Muscle of arm (tissue), 12 donors: ENCODE results near the gene SDHA. TPM values are rescaled to one million over a fixed set of nuclear protein-coding genes. Genes with fewer than 3 reads are reported as not detected.
"Not testable (repeated sequence)": the region's sequence is repeated elsewhere in the genome, so short reads cannot be mapped to it uniquely, and the experiment has no call there.

Experiments
- DNase-seq: peaks from one replicate; pipeline ENCODE4 v3.0.0-alpha.2; 2013
- polyA plus RNA-seq, 12 donors: library from polyadenylated mRNA; unstranded; fragments of 120-200 nt; gene quantifications; one replicate each; pipeline ENCODE4 v1.2.1, GENCODE V29; 2013; ENCODE audit not compliant: insufficient read length in 12 of 12

SDHA gene
- polyA plus RNA-seq, 12 donors: 76.2 to 112 (median 92.8) TPM; not detected in 1

DNA sequence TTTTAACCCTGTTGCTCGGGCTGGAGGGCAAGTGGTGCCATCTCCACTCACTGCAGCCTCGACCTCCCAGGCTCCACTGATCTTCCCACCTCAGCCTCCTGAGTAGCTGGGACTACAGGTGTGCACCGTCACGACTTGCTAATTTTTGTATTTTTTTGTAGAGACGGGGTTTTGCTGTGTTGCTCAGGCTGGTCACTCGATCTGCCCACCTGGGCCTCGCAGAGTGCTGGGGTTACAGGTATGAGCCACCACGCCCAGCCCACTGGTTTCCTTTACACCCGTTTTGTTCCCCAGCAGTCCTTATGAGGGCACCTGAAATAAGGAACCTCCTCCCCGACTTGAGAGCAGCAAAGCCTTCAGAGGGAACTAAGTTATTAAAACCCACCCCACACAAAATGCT lies 2.0 kb upstream of the SDHA start:
- not testable (repeated sequence) for DNase-seq

DNA sequence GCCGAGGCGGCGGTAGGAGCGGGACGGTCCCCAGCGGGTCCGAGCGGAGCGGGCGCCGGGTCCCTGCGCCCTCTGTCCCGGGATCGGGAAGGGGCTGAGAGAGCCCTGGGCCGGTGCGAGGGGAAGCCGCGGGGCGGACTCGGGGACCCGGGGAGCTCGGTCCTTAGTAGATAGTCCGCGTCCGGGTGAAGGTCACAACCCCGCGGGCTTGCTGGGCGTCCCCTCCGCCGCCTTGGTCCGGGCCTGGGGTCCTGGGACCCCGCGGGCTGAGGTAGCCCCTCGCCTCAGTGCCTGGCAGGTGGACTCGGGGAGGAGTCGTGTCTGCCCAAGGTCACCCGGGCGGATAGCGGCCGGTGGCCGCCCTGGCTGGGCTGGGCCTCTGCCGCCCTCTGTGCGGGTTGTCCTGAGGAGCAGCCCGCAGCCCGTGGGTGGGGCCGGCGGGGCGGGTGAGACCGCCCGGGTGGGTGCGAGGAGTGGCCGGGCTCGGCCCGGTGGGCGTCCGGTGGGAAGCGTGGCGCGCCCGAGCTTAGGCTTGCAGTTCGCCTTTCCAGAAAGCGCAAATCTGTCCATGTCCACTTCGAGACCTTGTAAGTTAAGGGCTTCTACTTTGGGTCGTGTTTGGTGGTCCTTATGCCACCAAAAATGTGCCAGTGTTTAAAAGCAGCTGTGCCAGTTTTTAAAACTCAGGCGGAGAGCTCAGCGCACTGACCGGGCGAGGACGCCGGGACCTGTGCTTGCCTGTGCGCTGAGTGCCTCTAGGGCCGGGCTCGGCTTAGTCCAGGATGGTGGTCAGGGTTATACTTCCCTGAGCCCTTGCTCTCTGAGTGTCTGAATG lies 554 bp downstream of the SDHA start:
- peak; percentile 15 for DNase-seq

DNA sequence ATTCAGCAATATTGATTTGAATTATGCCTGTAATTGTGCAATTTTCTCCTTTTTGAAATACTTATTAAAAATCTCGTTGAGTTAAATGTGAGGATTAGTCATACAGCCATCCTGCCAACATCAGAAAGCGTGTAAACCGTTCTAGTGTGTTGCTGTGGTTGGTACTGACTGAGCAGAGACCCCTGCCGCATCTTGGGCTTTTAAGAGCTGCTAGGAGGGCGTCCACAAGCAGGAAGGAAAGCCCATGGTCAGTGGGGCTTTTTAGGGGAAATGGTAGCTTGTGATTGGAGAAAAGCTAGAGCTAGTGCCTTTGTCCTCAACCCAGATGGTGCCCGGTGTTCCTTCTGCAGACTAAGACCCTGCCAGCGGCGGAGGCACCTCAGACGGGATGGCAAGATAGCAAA lies 1.3 kb downstream of the SDHA start:
- DNase-seq: no peak

DNA sequence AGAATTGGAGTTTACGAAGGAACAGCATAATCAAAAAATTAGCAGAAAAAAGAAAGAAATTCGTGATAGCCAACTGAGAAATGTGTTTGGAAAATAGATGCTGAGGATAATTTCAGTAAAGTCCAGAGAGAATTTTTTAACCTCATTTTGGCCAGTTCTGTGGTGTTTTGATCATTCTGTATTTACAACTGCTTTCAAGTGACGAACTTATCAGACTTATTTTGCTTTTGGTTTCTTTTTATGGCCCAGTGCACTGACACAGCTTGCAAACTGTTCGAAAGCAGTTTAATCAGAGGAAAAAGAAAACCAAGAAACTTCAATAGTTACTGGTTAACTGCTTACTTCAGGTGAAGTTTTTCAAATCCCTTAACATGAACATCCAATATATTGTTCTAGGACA lies 1.9 kb downstream of the SDHA start:
- DNase-seq: no peak

DNA sequence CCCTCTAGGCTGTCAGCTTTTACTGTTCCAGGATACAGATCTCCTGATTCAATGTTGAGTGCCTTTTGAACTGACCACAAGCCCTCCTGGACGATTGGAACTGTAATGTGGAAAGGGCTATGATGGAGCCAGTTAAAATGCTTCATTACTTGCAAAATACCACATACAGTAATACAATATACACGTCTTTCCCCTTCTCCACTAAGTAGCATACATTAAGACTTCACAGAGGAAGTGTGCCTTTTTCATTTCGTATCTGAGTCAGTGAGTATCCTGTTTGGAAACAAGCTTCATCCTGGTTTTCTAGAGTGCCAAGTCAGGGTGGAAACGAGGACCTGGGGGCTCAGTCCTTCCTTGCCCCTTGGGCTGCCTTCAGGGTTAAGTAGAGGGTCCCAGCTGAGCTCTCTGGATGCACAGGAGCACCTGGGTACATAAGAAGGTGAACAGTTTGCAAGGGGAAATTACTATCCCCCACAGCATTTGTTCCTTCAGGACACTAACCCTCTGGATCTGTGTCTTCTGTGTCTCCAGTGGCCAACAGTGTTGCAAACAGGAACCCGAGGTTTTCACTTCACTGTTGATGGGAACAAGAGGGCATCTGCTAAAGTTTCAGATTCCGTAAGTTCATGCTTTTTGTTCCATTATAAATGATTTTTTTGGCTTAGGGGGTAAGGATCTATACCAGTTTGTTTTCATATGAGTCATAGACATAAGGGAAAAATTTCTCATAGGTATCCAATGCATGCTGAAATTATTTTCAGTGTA lies 5.0 kb downstream of the SDHA start:
- not testable (repeated sequence) for DNase-seq

DNA sequence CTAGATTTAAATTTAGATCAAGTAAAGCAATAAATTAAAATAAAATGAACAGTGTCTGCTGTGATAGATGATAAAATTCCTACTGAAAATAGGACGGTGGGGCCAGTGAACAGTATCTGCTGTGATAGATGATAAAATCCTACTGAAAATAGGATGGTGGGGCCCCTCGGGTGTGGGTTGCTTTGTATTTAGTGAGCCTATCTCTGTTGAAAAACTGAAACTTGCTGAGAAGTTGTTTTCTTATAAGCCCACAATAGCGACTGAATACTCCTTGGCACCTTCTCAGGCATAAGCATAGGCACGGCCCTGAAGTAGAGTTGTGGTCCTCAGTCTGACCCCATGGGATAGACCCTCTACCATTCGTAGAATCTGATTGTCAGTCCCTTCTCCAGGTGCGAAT lies 5.7 kb downstream of the SDHA start:
- no peak for DNase-seq

DNA sequence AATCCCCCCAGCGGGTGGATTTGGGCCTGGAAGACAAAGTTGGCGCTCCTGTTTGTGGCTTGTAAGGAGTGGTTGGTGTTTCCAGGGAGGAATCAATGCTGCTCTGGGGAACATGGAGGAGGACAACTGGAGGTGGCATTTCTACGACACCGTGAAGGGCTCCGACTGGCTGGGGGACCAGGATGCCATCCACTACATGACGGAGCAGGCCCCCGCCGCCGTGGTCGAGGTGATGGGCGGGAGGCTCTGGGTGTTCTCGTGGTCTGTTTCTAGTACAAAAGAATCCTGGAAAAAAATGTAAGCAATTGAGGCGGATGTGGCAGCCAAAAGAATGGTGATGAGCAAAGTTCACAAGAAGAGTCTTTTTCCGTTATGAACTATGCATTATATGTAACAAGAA lies 7.2 kb downstream of the SDHA start:
- DNase-seq: no peak

DNA sequence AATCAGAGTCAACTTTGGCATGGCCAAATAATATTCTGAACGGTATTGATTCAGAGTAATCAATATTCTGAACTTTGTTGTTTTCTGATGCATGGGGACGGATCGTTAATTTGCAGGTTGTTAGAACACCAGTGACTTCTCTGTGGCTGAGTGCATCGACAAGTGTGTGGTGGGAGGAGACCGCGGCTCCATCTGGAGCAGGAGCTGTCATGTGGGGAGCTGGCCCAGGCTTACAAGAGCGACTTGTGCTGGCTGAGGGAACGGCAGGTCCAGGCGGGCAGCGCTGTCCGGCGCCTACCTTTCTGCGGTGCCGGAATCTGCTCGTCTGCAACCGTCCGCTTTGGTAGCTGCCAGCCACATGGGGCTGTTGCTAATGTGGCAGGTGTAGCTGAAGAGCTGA lies 9.3 kb downstream of the SDHA start:
- not testable (repeated sequence) for DNase-seq

DNA sequence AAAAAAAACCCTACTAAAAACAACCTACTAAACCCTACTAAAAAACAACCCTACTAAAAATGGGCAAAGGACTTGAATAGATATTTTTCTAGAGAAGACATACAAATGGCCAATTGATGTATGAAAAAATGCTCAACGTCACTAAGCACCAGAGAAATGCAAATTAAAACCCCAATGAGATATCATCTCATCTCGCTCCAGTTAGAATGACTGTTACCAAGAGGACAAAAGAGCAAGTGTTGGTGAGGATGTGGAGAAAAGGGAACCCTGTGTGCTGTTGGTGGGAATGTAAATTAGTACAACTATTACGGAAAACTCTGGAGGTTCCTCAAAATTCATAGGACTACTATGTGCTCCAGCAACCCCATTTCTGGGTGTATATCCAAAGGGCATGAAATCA lies 10.8 kb downstream of the SDHA start:
- no peak for DNase-seq

DNA sequence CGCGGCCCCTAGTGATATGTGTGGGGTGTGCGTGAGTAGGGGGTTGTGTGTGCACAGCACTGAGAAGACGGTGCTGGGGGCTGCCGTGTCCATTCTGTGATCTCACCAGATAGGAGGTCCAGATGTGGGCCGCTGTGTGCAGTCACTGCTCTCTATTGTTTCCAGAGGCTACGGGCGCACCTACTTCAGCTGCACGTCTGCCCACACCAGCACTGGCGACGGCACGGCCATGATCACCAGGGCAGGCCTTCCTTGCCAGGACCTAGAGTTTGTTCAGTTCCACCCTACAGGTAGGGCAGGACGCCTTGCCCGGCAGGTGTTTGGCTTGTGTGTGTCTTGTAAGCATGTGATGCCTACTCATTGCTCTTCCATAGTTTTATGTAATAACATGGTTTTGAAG lies 12.6 kb downstream of the SDHA start:
- DNase-seq: no peak

DNA sequence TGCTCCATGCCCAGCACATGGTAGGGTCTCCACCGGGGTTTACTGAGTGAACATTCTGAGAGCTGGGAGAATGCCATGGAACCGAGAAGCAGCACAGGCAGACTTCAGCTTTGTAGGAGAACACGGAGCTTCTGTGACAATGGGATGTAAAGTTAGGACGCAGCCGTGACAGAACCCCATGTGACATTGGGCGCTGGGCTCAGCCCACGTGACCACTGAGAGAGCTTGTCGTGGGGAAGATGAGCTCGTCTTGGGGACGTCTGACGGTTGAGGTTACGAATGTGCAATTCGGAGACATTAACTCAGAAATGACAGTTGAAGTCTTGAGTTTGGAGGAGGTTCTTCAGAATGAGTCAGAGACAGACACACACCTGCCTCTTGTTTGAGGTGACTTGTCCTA lies 13.5 kb downstream of the SDHA start:
- no peak for DNase-seq

DNA sequence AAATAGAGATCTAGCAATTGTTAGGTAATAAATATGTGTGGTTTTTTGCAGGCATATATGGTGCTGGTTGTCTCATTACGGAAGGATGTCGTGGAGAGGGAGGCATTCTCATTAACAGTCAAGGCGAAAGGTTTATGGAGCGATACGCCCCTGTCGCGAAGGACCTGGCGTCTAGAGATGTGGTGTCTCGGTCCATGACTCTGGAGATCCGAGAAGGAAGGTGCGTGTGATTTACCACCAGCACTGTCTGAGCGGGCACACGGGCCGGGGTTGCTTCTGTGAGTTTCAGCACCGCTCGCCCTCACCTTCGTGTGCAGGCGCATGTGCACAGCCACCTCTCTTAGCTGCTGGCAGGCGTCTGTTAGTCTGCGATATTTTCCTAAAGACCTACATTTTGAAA lies 15.3 kb downstream of the SDHA start:
- DNase-seq: not testable (repeated sequence)

DNA sequence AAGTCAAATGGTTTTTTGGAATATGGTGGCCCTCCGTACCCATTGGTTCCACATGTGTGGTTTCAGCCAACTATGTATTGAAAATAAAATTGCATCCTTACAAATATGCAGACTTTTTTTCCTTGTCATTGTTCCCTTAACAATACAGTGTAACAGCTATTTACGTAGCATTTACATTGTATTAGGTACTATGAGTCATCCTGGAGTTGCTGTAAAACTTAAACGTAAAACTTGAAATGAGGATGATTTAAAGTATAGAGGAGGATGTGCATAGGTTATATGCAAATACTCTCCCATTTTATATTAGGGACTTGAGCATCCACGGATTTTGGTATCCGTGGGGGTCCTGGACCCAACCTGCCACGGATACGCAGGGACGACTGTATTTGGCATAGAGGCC lies 16.3 kb downstream of the SDHA start:
- DNase-seq: no peak

DNA sequence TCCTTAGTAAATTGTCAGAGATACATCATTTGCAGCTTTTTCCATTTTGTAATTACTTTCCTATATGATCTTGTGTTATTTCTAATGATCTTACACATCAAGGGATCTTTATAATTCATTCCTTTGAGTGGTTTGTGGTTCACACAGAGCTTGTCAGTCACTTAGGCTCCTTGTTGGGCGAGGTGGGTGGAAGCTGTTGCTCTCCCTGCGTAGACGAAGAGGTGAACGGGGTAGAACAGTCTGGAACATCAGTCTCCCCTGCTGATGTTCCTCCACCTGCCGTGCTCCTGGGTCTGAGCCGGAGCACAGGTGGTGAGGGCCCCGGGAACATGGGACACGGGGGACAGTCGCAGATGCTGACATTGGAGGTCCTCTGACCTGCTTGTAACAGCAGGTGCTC lies 17.4 kb downstream of the SDHA start:
- DNase-seq: not testable (repeated sequence)

DNA sequence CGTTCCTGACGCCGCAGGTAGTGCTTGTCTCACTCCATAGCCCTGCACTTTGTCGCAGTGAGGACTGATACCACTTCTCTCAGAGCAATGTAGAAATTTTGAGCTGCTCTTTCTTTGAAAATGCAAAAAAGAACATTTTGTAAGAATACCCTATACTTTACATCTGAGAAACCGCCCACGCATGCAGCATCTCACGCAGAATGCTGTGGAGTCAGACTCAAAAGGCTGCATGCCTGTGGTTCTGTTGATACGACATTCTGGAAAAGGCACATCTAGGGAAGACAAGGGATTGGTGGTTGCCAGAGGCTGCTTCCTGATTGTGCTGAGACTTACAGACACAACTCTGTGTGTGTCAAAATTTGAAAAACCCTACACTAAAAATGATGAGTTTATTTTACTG lies 19.8 kb downstream of the SDHA start:
- DNase-seq: not testable (repeated sequence)

DNA sequence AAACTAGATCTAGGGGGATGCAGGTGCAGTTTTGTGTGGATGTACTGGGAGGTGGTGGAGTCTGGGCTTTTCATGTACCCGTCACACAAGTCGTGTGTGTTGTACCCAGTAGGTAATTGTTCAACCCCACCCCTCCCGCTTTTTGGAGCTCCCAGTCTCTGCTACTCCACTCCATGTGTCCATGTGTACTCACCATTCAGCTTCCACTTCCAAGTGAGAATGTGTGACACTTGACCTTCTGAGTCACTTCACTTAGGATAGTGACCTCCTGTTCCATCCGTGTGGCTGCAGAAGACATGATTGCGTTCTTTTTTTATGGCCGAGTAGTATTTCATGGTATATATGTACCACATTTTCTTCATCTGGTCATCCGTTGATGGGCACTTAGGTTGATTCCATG lies 22.4 kb downstream of the SDHA start:
- DNase-seq: not testable (repeated sequence)

DNA sequence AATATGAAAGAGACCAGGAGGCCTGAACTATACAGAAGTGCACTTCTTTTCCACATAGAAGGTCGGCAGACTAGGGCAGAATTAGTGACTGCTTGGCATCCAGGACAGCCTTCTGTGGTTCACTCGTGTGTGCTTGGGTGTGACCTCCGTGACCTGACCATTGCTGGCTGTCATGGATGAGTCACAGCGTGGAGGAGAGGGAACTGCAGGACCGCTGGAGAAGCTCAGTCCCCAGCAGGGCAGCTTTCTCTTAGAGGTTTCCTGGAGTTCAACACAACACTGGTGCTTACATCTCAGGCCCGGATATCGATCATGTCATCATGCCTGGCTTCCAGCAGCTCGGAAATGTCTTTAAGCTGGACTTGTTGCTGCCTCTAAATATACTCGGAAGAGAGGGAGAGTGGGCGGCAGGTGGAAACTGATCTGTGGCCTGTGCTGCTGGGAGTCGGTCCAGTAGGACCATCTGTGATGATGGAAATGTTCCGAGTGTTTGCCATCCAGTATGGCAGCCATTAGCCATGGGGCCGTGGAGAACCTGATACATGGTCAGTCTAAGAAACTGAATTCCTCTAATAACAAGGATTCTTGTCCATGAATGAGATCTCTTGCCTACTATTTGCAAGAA lies 23.0 kb downstream of the SDHA start:
- not testable (repeated sequence) for DNase-seq

DNA sequence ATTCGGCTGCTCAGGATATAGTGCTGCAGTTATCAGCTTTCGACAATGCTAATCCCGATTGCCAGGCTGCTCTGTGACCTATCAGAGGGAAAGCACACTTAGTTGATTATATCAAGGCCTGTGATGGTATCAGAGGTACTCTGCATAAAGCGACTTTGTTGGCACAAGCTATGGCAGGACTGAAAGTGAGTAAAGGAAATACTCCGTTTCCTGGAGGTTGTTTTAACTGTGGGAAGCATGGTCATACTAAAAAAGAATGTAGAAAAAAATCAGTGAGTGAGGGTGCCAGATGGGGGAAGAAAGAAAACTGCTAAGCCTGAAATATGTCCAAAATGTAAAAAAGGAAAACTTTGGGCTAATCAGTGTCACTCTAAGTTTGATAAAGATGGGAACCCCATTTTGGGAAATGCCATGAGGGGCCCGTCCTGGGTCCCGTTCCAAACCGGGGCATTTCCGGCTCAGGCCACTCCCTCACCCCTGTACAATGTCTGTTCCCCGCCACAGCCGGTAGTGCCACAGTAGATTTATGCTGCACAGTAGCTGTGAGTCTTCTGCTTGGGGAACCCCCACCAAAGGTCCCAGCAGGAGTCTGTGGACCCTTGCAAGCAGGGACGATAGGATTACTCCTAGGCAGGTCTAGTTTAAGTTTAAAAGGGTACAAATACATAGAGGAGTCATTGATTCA lies 25.7 kb downstream of the SDHA start:
- DNase-seq: not testable (repeated sequence)

DNA sequence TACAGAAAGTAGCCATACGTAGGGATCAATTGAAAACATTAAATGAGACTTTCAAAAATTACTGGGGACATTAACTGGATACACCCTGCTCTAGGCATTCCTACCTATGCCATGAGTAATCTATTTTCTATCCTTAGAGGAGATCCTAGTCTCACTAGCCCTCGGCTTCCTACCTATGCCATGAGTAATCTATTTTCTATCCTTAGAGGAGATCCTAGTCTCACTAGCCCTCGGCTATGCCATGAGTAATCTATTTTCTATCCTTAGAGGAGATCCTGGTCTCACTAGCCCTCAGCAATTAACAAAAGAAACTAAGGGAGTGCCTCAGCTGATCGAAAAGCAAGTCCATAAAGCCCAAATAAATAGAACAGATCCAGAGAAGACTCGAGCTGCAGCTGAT lies 27.6 kb downstream of the SDHA start:
- not testable (repeated sequence) for DNase-seq

DNA sequence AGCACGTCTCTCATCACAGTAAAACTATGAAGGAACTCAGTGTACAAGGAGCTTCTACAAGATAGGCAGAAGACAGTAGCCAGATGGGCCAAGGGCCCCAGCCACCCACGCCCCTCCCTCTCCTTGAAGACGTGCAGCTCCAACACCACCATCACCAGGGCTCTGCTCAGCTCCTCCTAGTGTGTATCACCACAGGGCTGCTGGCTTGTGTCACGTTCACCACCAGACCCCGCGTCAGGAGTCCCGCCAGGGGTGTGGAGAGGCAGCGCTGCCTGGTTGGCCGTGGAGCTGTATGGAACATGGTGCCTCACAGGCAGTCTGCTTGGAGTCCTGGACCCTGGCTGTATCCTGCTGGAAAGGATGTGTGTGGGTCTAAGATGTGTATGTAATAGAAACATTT lies 32.3 kb downstream of the SDHA start:
- not testable (repeated sequence) for DNase-seq

DNA sequence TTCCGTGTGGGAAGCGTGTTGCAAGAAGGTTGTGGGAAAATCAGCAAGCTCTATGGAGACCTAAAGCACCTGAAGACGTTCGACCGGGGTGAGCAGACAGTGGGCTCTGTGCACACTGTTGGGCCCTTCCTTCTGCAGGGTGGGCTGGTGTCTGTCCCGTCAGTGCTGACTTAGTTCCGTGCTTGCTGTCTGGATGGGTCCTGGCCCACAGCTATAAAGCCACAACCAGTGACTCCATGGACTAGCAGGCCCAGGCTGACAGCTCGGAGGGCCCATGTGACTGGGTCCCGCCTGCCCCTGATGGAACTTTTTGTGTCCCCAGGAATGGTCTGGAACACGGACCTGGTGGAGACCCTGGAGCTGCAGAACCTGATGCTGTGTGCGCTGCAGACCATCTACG lies 32.9 kb downstream of the SDHA start:
- DNase-seq: not testable (repeated sequence)

DNA sequence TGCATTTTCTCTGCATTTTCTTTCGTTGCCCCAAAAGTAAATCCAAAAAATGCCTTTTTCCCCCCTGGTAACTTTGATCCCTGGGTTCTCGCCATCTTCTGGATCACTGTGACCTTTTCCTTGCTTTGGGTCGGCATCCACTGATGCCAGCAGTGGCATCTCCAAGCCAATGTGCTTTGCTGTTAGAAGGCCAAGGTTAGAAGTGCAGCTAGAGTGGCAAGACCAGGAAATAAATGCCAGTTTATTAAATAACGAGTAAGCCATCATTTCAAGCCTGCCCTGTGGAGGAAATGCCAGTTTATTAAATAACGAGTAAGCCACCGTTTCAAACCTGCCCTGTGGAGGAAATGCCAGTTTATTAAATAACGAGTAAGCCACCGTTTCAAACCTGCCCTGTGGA lies 33.4 kb downstream of the SDHA start:
- DNase-seq: not testable (repeated sequence)
